Measurements from ENCODE around the gene KCTD16.

The KCTD16 gene

GRCh38 chr5:144167998-144168397 lies 2.7 kb upstream of the KCTD16 start:
- no peak for DNase-seq

GRCh38 chr5:144169904-144170275 lies 783 bp upstream of the KCTD16 start:
- DNase-seq, result no peak

- DNase-seq, result no peak
Observed at GRCh38 chr5:144173766-144174165, 3.1 kb downstream of the KCTD16 start.

- no peak for DNase-seq
Observed at GRCh38 chr5:144177548-144177947, 6.9 kb downstream of the KCTD16 start.

- DNase-seq, result no peak
Observed at GRCh38 chr5:144179226-144179625, 8.6 kb downstream of the KCTD16 start.

GRCh38 chr5:144183254-144183889 lies 12.7 kb downstream of the KCTD16 start:
- DNase-seq, result no peak

- peak; percentile 88 for DNase-seq
Observed at GRCh38 chr5:144187699-144188294, 17.1 kb downstream of the KCTD16 start.

- peak; percentile 88 for DNase-seq
Observed at GRCh38 chr5:144189800-144190429, 19.2 kb downstream of the KCTD16 start.

GRCh38 chr5:144191531-144191930 lies 20.9 kb downstream of the KCTD16 start:
- DNase-seq, result no peak

GRCh38 chr5:144191998-144192397 lies 21.3 kb downstream of the KCTD16 start:
- peak; percentile 52 for DNase-seq

- DNase-seq, result no peak
Observed at GRCh38 chr5:144192661-144193060, 22.0 kb downstream of the KCTD16 start.

- DNase-seq, result no peak
Observed at GRCh38 chr5:144194144-144194543, 23.5 kb downstream of the KCTD16 start.

GRCh38 chr5:144195448-144195847 lies 24.8 kb downstream of the KCTD16 start:
- no peak for DNase-seq

- DNase-seq, result no peak
Observed at GRCh38 chr5:144196612-144197011, 25.9 kb downstream of the KCTD16 start.

GRCh38 chr5:144198386-144198785 lies 27.7 kb downstream of the KCTD16 start:
- DNase-seq, result no peak

- DNase-seq, result no peak
Observed at GRCh38 chr5:144201588-144201987, 30.9 kb downstream of the KCTD16 start.

GRCh38 chr5:144202072-144202471 lies 31.4 kb downstream of the KCTD16 start:
- no peak for DNase-seq

GRCh38 chr5:144202726-144203125 lies 32.1 kb downstream of the KCTD16 start:
- DNase-seq, result no peak

GRCh38 chr5:144203750-144204596 lies 33.3 kb downstream of the KCTD16 start:
- no peak for DNase-seq

GRCh38 chr5:144205141-144205551 lies 34.5 kb downstream of the KCTD16 start:
- DNase-seq, result no peak

GRCh38 chr5:144206141-144206540 lies 35.5 kb downstream of the KCTD16 start:
- DNase-seq, result no peak

- DNase-seq, result no peak
Observed at GRCh38 chr5:144207875-144208444, 37.3 kb downstream of the KCTD16 start.

- DNase-seq, result no peak
Observed at GRCh38 chr5:144209361-144209760, 38.7 kb downstream of the KCTD16 start.
